ENCODE results near the gene DGKZ.
A peak's percentile ranks its signal among the peaks of the same experiment; 100 is the strongest.
"Not testable (repeated sequence)": the region's sequence is repeated elsewhere in the genome, so short reads cannot be mapped to it uniquely, and the experiment has no call there.

The DGKZ gene

DNA sequence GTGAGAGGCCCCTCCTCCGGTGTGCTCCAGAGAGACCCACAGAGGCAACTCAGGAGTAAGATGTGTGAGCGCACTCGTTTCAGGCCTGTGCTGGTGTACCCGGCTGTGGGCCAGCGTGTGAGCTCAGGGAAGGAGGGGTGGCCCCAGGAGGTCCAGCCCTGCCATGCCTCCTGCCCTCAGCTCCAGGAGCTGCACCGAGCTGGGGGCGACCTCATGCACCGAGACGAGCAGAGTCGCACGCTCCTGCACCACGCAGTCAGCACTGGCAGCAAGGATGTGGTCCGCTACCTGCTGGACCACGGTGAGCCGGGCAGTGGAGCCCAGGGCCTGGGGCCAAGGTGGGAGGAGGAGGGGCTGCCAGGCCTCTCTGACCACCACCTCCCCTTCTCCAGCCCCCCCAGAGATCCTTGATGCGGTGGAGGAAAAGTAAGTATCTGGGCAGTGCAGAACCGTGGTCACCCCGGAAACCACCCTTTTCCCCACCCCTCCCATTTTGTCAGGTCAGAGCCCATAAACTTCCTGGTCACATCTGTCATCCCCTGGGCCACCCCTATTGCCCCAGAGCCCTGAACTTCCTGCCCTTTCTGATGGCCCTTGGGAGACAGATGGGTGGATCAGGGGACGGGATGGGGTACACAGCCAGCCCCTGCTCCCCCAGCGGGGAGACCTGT lies 31.7 kb downstream of the DGKZ start:
- H3K79me1 ChIP-seq (ENCODE audit: low read depth, low read length): peaks cover 9% of the 10 kb centered on the region
- no peak overlapping the region for H3K14ac ChIP-seq (ENCODE audit: low read length)
- peak overlapping the region; percentile 92 for H2BK15ac ChIP-seq (ENCODE audit: low read length)
- peak overlapping the region; percentile 63 for H3K27ac ChIP-seq (replicated peaks; ENCODE audit: low read length)
- no peak overlapping the region for H2BK120ac ChIP-seq (ENCODE audit: low read depth, low read length)
- H3K18ac ChIP-seq (ENCODE audit: low read length): peak overlapping the region; percentile 16
- peaks cover 22% of the 10 kb centered on the region in 2 donors for H3K4me1 ChIP-seq (ENCODE audit: control insufficient read depth in 2 of 2, insufficient read depth in 1 of 2, low read depth in 1 of 2, low read length in 2 of 2)
- no CpG with 5 or more reads among the region's 20 CpGs for WGBS, 2 donors (ENCODE audit: extremely low coverage in 2 of 2, insufficient read length in 2 of 2, insufficient replicate concordance in 1 of 2)
- H3K9ac ChIP-seq (ENCODE audit: low read depth, low read length, poor library complexity): peak overlapping the region; percentile 77
- no peak overlapping the region for H3K4me2 ChIP-seq (ENCODE audit: insufficient read depth, low read length, poor library complexity, severe bottlenecking)
- no peak overlapping the region for H4K91ac ChIP-seq (ENCODE audit: low read depth, low read length, poor library complexity)
- no peaks in the 10 kb centered on the region for H3K9me3 ChIP-seq (replicated peaks in 1 of 2; ENCODE audit: control insufficient read depth in 2 of 2, insufficient read depth in 1 of 2, low read depth in 1 of 2, low read length in 2 of 2)
- H3K36me3 ChIP-seq (replicated peaks in 1 of 2; ENCODE audit: control insufficient read depth in 2 of 2, insufficient read depth in 2 of 2, low read length in 2 of 2): peaks cover 22 to 62% of the 10 kb centered on the region in 2 donors
- peak overlapping the region in 1 of 2 donors; percentile 80 for H3K4me3 ChIP-seq (ENCODE audit: low read length in 2 of 2)
- no peaks in the 10 kb centered on the region for H3K27me3 ChIP-seq (ENCODE audit: control insufficient read depth in 3 of 3, insufficient read depth in 3 of 3, low read depth in 1 of 3, low read length in 3 of 3)
- peak overlapping the region; percentile 78 for H2AFZ ChIP-seq (ENCODE audit: low read length)
- H2BK5ac ChIP-seq (ENCODE audit: low read length): peak overlapping the region; percentile 82
- peak overlapping the region; percentile 1 for H2BK12ac ChIP-seq (ENCODE audit: low read length)
- H3K4ac ChIP-seq (ENCODE audit: low read length): peak overlapping the region; percentile 66
- no peak for DNase-seq (ENCODE audit: low spot score)
- peak overlapping the region; percentile 91 for H3K23ac ChIP-seq (ENCODE audit: low read depth, low read length, poor library complexity)
- peak overlapping the region; percentile 92 for H4K8ac ChIP-seq (ENCODE audit: low read depth, low read length)
- H2AK5ac ChIP-seq (ENCODE audit: low read depth, low read length): peak overlapping the region; percentile 99

DNA sequence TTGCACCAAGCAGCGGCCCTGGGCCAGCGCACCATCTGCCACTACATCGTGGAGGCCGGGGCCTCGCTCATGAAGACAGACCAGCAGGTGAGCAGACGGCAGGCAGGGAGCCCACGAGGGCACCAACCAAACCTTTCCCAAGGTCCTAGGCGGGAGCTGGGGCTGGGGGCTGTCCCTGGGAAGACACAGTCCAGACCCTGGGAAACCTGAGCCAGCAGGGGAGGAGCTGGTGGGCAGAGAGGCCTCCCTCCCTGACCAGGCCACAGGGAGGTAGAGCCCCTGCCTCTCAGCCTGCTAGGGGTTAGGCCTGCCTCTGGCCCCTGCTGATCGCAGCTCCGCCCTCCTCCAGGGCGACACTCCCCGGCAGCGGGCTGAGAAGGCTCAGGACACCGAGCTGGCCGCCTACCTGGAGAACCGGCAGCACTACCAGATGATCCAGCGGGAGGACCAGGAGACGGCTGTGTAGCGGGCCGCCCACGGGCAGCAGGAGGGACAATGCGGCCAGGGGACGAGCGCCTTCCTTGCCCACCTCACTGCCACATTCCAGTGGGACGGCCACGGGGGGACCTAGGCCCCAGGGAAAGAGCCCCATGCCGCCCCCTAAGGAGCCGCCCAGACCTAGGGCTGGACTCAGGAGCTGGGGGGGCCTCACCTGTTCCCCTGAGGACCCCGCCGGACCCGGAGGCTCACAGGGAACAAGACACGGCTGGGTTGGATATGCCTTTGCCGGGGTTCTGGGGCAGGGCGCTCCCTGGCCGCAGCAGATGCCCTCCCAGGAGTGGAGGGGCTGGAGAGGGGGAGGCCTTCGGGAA lies 32.4 kb downstream of the DGKZ start:
- H3K14ac ChIP-seq (ENCODE audit: low read length); H3K4ac ChIP-seq (ENCODE audit: low read length); H3K79me1 ChIP-seq (ENCODE audit: low read depth, low read length); H3K23ac ChIP-seq (ENCODE audit: low read depth, low read length, poor library complexity); H2BK120ac ChIP-seq (ENCODE audit: low read depth, low read length); H3K9me3 ChIP-seq (replicated peaks in 1 of 2; ENCODE audit: control insufficient read depth in 2 of 2, insufficient read depth in 1 of 2, low read depth in 1 of 2, low read length in 2 of 2); H2AK5ac ChIP-seq (ENCODE audit: low read depth, low read length); H4K91ac ChIP-seq (ENCODE audit: low read depth, low read length, poor library complexity); H3K9ac ChIP-seq (ENCODE audit: low read depth, low read length, poor library complexity); H4K8ac ChIP-seq (ENCODE audit: low read depth, low read length); H3K27me3 ChIP-seq (ENCODE audit: control insufficient read depth in 3 of 3, insufficient read depth in 3 of 3, low read depth in 1 of 3, low read length in 3 of 3): not testable (repeated sequence)
- Histone ChIP-seq H3K36me3 (replicated peaks in 1 of 2; ENCODE audit: control insufficient read depth in 2 of 2, insufficient read depth in 2 of 2, low read length in 2 of 2) (peaks cover 23 to 61% of the 10 kb centered on the region in 2 donors), H2BK5ac (ENCODE audit: low read length) (peak overlapping the region; percentile 35), H2BK12ac (ENCODE audit: low read length) (peak overlapping the region; percentile 1), H3K4me1 (ENCODE audit: control insufficient read depth in 2 of 2, insufficient read depth in 1 of 2, low read depth in 1 of 2, low read length in 2 of 2) (peaks cover 23 to 26% of the 10 kb centered on the region in 2 donors), H3K27ac (replicated peaks; ENCODE audit: low read length) (peak overlapping the region; percentile 98), H3K4me3 (ENCODE audit: low read length in 2 of 2) (peak overlapping the region in 1 of 2 donors; percentile 80), H3K4me2 (ENCODE audit: insufficient read depth, low read length, poor library complexity, severe bottlenecking) (peak overlapping the region; percentile 91), H2BK15ac (ENCODE audit: low read length) (peak overlapping the region; percentile 92), H2AFZ (ENCODE audit: low read length) (peak overlapping the region; percentile 78), H3K18ac (ENCODE audit: low read length) (peak overlapping the region; percentile 80)
- peak; percentile 75 for DNase-seq (ENCODE audit: low spot score)
- no CpG with 5 or more reads among the region's 36 CpGs for WGBS, 2 donors (ENCODE audit: extremely low coverage in 2 of 2, insufficient read length in 2 of 2, insufficient replicate concordance in 1 of 2)

DNA sequence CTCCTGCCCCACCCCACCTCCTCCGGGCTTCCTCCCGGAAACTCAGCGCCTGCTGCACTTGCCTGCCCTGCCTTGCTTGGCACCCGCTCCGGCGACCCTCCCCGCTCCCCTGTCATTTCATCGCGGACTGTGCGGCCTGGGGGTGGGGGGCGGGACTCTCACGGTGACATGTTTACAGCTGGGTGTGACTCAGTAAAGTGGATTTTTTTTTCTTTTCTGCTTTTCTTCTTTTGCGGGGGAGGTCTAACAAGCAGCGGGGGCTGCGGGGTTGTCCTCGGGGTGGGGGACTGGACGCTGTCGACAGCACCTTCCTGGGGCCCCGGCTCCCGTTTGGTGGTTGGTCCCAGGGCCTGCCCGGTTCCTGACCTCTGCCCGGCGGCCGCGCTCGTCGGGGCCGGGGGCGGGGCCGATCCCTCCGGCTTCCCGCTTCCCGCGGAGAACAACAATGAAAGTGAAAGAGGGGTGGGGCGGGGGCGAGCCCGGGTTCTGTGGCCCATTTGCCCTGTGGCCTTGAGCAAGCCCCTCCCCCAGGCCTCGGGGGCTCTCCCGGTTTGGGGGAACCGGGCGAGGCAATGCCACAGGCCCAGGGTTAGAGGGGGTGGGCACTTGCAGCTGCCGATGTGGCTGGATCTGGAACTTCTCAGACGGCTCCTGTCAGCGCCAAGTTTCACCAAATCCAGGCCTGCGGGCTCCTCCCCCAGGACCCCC lies 33.2 kb downstream of the DGKZ start:
- Histone ChIP-seq H2BK12ac (ENCODE audit: low read length) (peak overlapping the region; percentile 84), H3K79me1 (ENCODE audit: low read depth, low read length) (peaks cover 6% of the 10 kb centered on the region), H3K9ac (ENCODE audit: low read depth, low read length, poor library complexity) (peak overlapping the region; percentile 91), H2BK120ac (ENCODE audit: low read depth, low read length) (peak overlapping the region; percentile 98), H2AFZ (ENCODE audit: low read length) (peak overlapping the region; percentile 82), H3K4ac (ENCODE audit: low read length) (no peak overlapping the region), H3K4me2 (ENCODE audit: insufficient read depth, low read length, poor library complexity, severe bottlenecking) (peak overlapping the region; percentile 91), H2AK5ac (ENCODE audit: low read depth, low read length) (peak overlapping the region; percentile 100), H3K23ac (ENCODE audit: low read depth, low read length, poor library complexity) (peak overlapping the region; percentile 93), H2BK5ac (ENCODE audit: low read length) (peak overlapping the region; percentile 100), H3K27ac (replicated peaks; ENCODE audit: low read length) (peak overlapping the region; percentile 98), H3K27me3 (ENCODE audit: control insufficient read depth in 3 of 3, insufficient read depth in 3 of 3, low read depth in 1 of 3, low read length in 3 of 3) (no peaks in the 10 kb centered on the region), H3K4me3 (ENCODE audit: low read length in 2 of 2) (peak overlapping the region; percentile 80), H2BK15ac (ENCODE audit: low read length) (peak overlapping the region; percentile 97), H3K9me3 (replicated peaks in 1 of 2; ENCODE audit: control insufficient read depth in 2 of 2, insufficient read depth in 1 of 2, low read depth in 1 of 2, low read length in 2 of 2) (no peaks in the 10 kb centered on the region), H3K14ac (ENCODE audit: low read length) (peak overlapping the region; percentile 99), H4K8ac (ENCODE audit: low read depth, low read length) (no peak overlapping the region), H4K91ac (ENCODE audit: low read depth, low read length, poor library complexity) (peak overlapping the region; percentile 85), H3K18ac (ENCODE audit: low read length) (peak overlapping the region; percentile 100), H3K4me1 (ENCODE audit: control insufficient read depth in 2 of 2, insufficient read depth in 1 of 2, low read depth in 1 of 2, low read length in 2 of 2) (peaks cover 23 to 26% of the 10 kb centered on the region in 2 donors), H3K36me3 (replicated peaks in 1 of 2; ENCODE audit: control insufficient read depth in 2 of 2, insufficient read depth in 2 of 2, low read length in 2 of 2) (peaks cover 16 to 53% of the 10 kb centered on the region in 2 donors)
- peak; percentile 90 for DNase-seq (ENCODE audit: low spot score)
- WGBS, 2 donors (ENCODE audit: extremely low coverage in 2 of 2, insufficient read length in 2 of 2, insufficient replicate concordance in 1 of 2): no CpG with 5 or more reads among the region's 45 CpGs

All from neuronal stem cell (in vitro differentiated cells).